Measurements from ENCODE around the gene SLC1A1.

- no peak for TF ChIP-seq EZH2 (IDR thresholded peaks at IDR 0.05; ENCODE audit: low read depth)
- no peak for TF ChIP-seq CTCF (conservative IDR thresholded peaks at IDR 0.05)
Observed at GRCh38 chr9:4541856-4542255, 51.6 kb downstream of the SLC1A1 start.
